M059J (cell line): Measurements from ENCODE around the gene CACNG3. TPM values are rescaled to one million over a fixed set of nuclear protein-coding genes. Genes with fewer than 3 reads are reported as not detected.

ENCODE experiments used
- DNase-seq: peaks from one replicate; pipeline ENCODE4 v3.0.0-alpha.2; 2012; ENCODE audit warnings: low read depth
- total RNA-seq: library from RNA; depleted of rRNA; stranded (reverse); fragments of >200 nt; shearing (Covaris generic); gene quantifications from 2 replicates; pipeline ENCODE4 v1.2.3, GENCODE V29; 2014

CACNG3 gene
- total RNA-seq, 1 experiment from 2014 or later, result not detected

GRCh38 chr16:24394341-24394740 lies 138.2 kb downstream of the CACNG3 start:
- DNase-seq, result no peak

- DNase-seq, result no peak
Observed at GRCh38 chr16:24396350-24397271, 140.5 kb downstream of the CACNG3 start.

GRCh38 chr16:24409045-24409444 lies 152.9 kb downstream of the CACNG3 start:
- DNase-seq, result peak; percentile 20
